Right lobe of liver (tissue), 6 donors: Measurements from ENCODE around the gene C9orf57. TPM values are rescaled to one million over a fixed set of nuclear protein-coding genes. Genes with fewer than 3 reads are reported as not detected.

Experiments used
- ATAC-seq, 4 donors: fragments of 200-7000 bp; cut with Tn5 transposase; one replicate each; pipeline ENCODE4 v1.9.1; 2020; ENCODE audit warnings: mild to moderate bottlenecking in 4 of 4, moderate library complexity in 4 of 4
- DNase-seq, 3 donors: peaks; one replicate each; pipeline ENCODE4 v3.0.0-alpha.2; 2020
- H3K27ac ChIP-seq, 3 donors: fragments of 200-600 bp; one replicate each; pipeline ENCODE4 v1.8.0; 2022
- H3K27me3 ChIP-seq, 2 donors: fragments of 200-600 bp; one replicate each; pipeline ENCODE4 v1.8.0; 2022
- H3K36me3 ChIP-seq, 4 donors: fragments of 200-600 bp; sonication (generic) in 1 of 4; one replicate each; pipeline versions ENCODE4 v1.5.1 to v1.8.0; 2017 to 2022; ENCODE audit warnings: control low read depth in 1 of 4
- H3K4me1 ChIP-seq, 4 donors: fragments of 200-600 bp; sonication (generic) in 1 of 4; one replicate each; pipeline versions ENCODE4 v1.5.1 to v1.8.0; 2017 to 2022; ENCODE audit warnings: control low read depth in 1 of 4
- H3K4me3 ChIP-seq, 3 donors: fragments of 200-600 bp; one replicate each; pipeline ENCODE4 v1.8.0; 2022
- H3K9me3 ChIP-seq, 4 donors: fragments of 200-600 bp; sonication (generic) in 1 of 4; one replicate each; pipeline versions ENCODE4 v1.5.1 to v1.8.0; 2017 to 2022; ENCODE audit warnings: control low read depth in 1 of 4
- CTCF ChIP-seq, 4 donors: fragments of 200-600 bp in 3 of 4; fragments of 450-650 bp in 1 of 4; IDR thresholded peaks; one replicate each; pipeline versions ENCODE4 v1.5.1 to v1.8.0; 2016 to 2022; ENCODE audit warnings: antibody characterized with exemption in 4 of 4, mild to moderate bottlenecking in 2 of 4
- POLR2A ChIP-seq: fragments of 450-650 bp; IDR thresholded peaks from one replicate; pipeline ENCODE4 v1.6.1; 2017; ENCODE audit warnings: antibody characterized with exemption, mild to moderate bottlenecking
- WGBS: methylation state at CpG from one replicate; pipeline ENCODE4 v1.1.6; 2018; ENCODE audit warnings: low coverage, low lambda C conversion rate; ENCODE audit not compliant: insufficient coverage; ENCODE audit errors: missing lambda C conversion rate; 5-methylcytosine and 5-hydroxymethylcytosine counted together
- intact Hi-C, 2 donors: fragments of 100-400 bp; cut with DNase I; formaldehyde crosslinking; loops; one replicate each; pipeline versions ENCODE4 v1.11.2 to v1.14.1; 2022
- total RNA-seq, 6 experiments: library from RNA; depleted of rRNA in 2 of 6; stranded (reverse); fragments of >200 nt in 2 of 6; fragmentation: NEBNext Ultra II Directional in 3 of 6; extraction: Animal tissue kit (Norgen Biotek cat#: 25700) in 3 of 6; gene quantifications; one replicate each; pipeline versions ENCODE4 v1.1.0 to v1.2.4, GENCODE V29; 2016 to 2023
- donor health status: DM: no; HTN: yes; CAD: no.
- donor health status: DM: no; HTN: no; CAD: no.
- donor health status: DM: no; HTN: no; CAD: no.
- donor health status: DM: no; HTN: yes; CAD: no.
- donor health status: DM: no; HTN: yes; CAD: no.

The C9orf57 gene
- total RNA-seq, 6 experiments from 2014 or later: not detected

- TF ChIP-seq CTCF (IDR thresholded peaks at IDR 0.05) (no peak), POLR2A (no peak)
- H3K36me3 ChIP-seq: no peaks in the 10 kb centered on the region
- intact Hi-C loops: no loop called here
- DNase-seq (no peak), ATAC-seq (no peak)
- no peaks in the 10 kb centered on the region for H3K9me3 ChIP-seq
- H3K4me1 ChIP-seq: peaks cover 0 to 26% (median 14%) of the 10 kb centered on the region in 4 donors
- no peak overlapping the region for H3K27ac ChIP-seq
- H3K4me3 ChIP-seq: no peak overlapping the region
- 96% methylated on average over 5 of the region's 8 CpGs for WGBS
- no peaks in the 10 kb centered on the region for H3K27me3 ChIP-seq
Measured at GRCh38 chr9:72046630-72047456, 13.6 kb downstream of the C9orf57 start.

- H3K4me3 ChIP-seq: no peak overlapping the region
- no peak for TF ChIP-seq CTCF (IDR thresholded peaks at IDR 0.05)
- peak; percentile 13 for TF ChIP-seq POLR2A
- H3K27me3 ChIP-seq: no peaks in the 10 kb centered on the region
- ATAC-seq (peak; percentile 30 to 61 (median 52)), DNase-seq (peak in 1 of 3 donors; percentile 62)
- no peaks in the 10 kb centered on the region for H3K36me3 ChIP-seq
- intact Hi-C loops: no loop called here
- peaks cover 0 to 37% (median 19%) of the 10 kb centered on the region in 4 donors for H3K4me1 ChIP-seq
- H3K27ac ChIP-seq: peak overlapping the region; percentile 83 to 99 (median 95)
- H3K9me3 ChIP-seq: no peaks in the 10 kb centered on the region
- 35% methylated on average over 4 of the region's 4 CpGs for WGBS
Measured at GRCh38 chr9:72044095-72044494, 16.3 kb downstream of the C9orf57 start.

- DNase-seq (no peak), ATAC-seq (peak in 1 of 4 donors; percentile 12)
- TF ChIP-seq CTCF (IDR thresholded peaks at IDR 0.05) (no peak), POLR2A (no peak)
- intact Hi-C loops: no loop called here
- Histone ChIP-seq H3K36me3 (no peaks in the 10 kb centered on the region), H3K27me3 (no peaks in the 10 kb centered on the region), H3K4me1 (peaks cover 0 to 38% (median 19%) of the 10 kb centered on the region in 4 donors), H3K9me3 (no peaks in the 10 kb centered on the region), H3K27ac (peak overlapping the region; percentile 83 to 99 (median 95)), H3K4me3 (no peak overlapping the region)
- 92% methylated on average over 1 of the region's 2 CpGs for WGBS
Measured at GRCh38 chr9:72043576-72043975, 16.8 kb downstream of the C9orf57 start.

GRCh38 chr9:72042928-72043327 is 17.5 kb downstream of the C9orf57 start:
- H3K36me3 ChIP-seq: no peaks in the 10 kb centered on the region
- ATAC-seq (peak; percentile 12 to 55 (median 42)), DNase-seq (peak in 1 of 3 donors; percentile 68)
- WGBS: 15% methylated on average over 3 of the region's 3 CpGs
- intact Hi-C loops: no loop called here
- peak overlapping the region in 1 of 3 donors; percentile 8 for H3K4me3 ChIP-seq
- H3K9me3 ChIP-seq: no peaks in the 10 kb centered on the region
- peak overlapping the region; percentile 83 to 99 (median 95) for H3K27ac ChIP-seq
- H3K27me3 ChIP-seq: no peaks in the 10 kb centered on the region
- H3K4me1 ChIP-seq: peaks cover 0 to 38% (median 19%) of the 10 kb centered on the region in 4 donors
- TF ChIP-seq POLR2A (no peak), CTCF (IDR thresholded peaks at IDR 0.05) (no peak)
